ENCODE results near the gene CASR.
"Not testable (repeated sequence)": the region's sequence is repeated elsewhere in the genome, so short reads cannot be mapped to it uniquely, and the experiment has no call there.

The CASR gene

GRCh38 chr3:122183521-122183892 lies at the start of gene CASR:
TSS of gene CASR (plus strand) at chr3:122183668. CDS start at chr3:122254190, 70,522 bp downstream.
- H3K4me3 ChIP-seq (ENCODE audit: low read depth, low read length), result no peak within 1 kb of the TSS
- DNase-seq (ENCODE audit: low read depth), result no peak
- TF ChIP-seq MAX (IDR thresholded peaks at IDR 0.05; ENCODE audit: low read depth, low read length) (no peak), POLR2A (IDR thresholded peaks at IDR 0.05; ENCODE audit: extremely low read depth, insufficient read length) (no peak), MYC (IDR thresholded peaks at IDR 0.05; ENCODE audit: low read depth, low read length) (no peak), CTCF (IDR thresholded peaks at IDR 0.05; ENCODE audit: low read depth, low read length) (no peak)

DNA sequence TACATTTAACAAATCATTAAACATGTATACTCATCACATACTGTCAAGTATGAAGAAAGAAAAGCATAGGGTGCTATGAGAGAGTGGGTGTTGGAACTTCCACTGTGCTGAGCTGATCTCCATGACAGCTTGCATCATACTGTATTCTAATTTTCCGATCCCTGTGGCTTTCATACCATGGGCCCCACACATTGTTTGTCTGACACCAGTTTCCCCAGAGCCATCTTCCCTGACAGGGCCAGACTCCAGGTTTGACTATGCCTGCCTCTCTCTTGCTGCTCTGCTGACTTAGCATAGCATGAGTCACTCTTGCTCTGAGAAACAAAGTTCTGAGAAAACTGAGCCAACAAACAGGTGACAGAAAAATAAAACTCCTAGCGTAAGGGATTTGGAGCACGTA lies 37.0 kb upstream of the CASR start:
- no peak overlapping the region for H3K4me3 ChIP-seq (ENCODE audit: low read depth, low read length)
- no peak for TF ChIP-seq MAX (IDR thresholded peaks at IDR 0.05; ENCODE audit: low read depth, low read length)
- no peak for TF ChIP-seq MYC (IDR thresholded peaks at IDR 0.05; ENCODE audit: low read depth, low read length)
- no peak for TF ChIP-seq CTCF (IDR thresholded peaks at IDR 0.05; ENCODE audit: low read depth, low read length)
- TF ChIP-seq POLR2A (IDR thresholded peaks at IDR 0.05; ENCODE audit: extremely low read depth, insufficient read length), result no peak
- no peak for DNase-seq (ENCODE audit: low read depth)

DNA sequence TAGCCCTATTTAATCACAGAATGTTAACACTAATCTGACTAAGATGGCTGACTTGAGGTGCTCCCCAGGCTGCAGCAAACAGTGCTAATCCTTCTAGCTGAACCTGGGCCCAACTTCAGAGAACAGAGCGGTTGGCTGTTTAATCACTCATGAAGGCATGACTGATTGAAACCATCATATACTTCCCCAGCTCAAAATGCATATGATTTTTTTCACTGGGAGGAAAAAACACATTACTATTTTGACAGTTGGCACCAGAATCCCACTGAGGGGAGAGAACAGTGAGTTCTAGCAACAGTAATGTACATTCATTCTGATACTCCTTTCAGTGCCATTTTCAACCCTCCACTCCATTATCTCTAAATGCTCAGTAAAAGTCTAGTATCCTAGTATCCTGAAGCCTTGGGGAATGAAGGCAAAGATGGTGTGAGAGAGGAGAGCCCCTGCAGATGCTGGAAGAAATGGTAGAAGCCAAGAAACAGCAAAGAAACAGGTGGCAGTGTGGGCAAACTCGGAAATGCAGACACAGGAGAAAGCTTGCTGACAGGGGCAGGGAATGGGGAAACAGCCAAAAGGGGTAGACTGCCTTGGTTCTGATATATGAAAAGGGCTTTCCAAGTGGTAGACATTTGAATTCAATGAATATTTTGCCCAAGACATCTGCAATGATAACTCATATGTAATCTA lies 34.4 kb upstream of the CASR start:
- TF ChIP-seq CTCF (IDR thresholded peaks at IDR 0.05; ENCODE audit: low read depth, low read length) (no peak), MAX (IDR thresholded peaks at IDR 0.05; ENCODE audit: low read depth, low read length) (no peak), POLR2A (IDR thresholded peaks at IDR 0.05; ENCODE audit: extremely low read depth, insufficient read length) (no peak), MYC (IDR thresholded peaks at IDR 0.05; ENCODE audit: low read depth, low read length) (no peak)
- no peak for DNase-seq (ENCODE audit: low read depth)
- H3K4me3 ChIP-seq (ENCODE audit: low read depth, low read length), result no peak overlapping the region

- DNase-seq (ENCODE audit: low read depth), result no peak
- TF ChIP-seq CTCF (IDR thresholded peaks at IDR 0.05; ENCODE audit: low read depth, low read length) (no peak), POLR2A (IDR thresholded peaks at IDR 0.05; ENCODE audit: extremely low read depth, insufficient read length) (no peak), MAX (IDR thresholded peaks at IDR 0.05; ENCODE audit: low read depth, low read length) (no peak)
Measured at GRCh38 chr3:122151480-122151879, 32.0 kb upstream of the CASR start.

GRCh38 chr3:122164983-122165382 lies 18.5 kb upstream of the CASR start:
- not testable (repeated sequence) for DNase-seq (ENCODE audit: low read depth); H3K4me3 ChIP-seq (ENCODE audit: low read depth, low read length)

More at GRCh38 chr3:122151480-122151879, 32.0 kb upstream of the CASR start:
- H3K4me3 ChIP-seq (ENCODE audit: low read depth, low read length), result no peak overlapping the region

DNA sequence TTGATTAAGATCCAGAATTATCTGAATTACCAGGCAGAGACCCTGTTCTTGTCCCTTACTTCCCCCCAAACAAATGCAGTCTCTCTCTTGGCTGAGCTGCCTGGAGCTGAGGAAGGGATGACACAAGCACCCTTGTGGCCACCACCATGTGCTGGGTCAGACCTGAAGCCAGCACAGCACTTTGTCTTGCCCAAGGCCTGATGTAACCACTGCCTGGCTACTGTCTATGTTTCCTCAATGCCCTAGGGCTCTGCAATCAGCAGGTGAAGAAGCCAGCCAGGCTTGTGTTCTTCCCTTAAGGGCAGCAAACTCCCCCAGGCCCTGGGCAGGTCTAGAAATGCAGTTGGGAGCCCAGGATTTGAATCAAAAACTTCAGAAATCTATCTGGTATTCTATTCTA lies 15.8 kb upstream of the CASR start:
- TF ChIP-seq MYC (IDR thresholded peaks at IDR 0.05; ENCODE audit: low read depth, low read length), result no peak
- TF ChIP-seq CTCF (IDR thresholded peaks at IDR 0.05; ENCODE audit: low read depth, low read length), result no peak
- no peak for TF ChIP-seq MAX (IDR thresholded peaks at IDR 0.05; ENCODE audit: low read depth, low read length)
- TF ChIP-seq POLR2A (IDR thresholded peaks at IDR 0.05; ENCODE audit: extremely low read depth, insufficient read length), result no peak
- DNase-seq (ENCODE audit: low read depth), result peak; percentile 25
- H3K4me3 ChIP-seq (ENCODE audit: low read depth, low read length), result no peak overlapping the region
